ENCODE results near the gene EML2.
A peak's percentile ranks its signal among the peaks of the same experiment; 100 is the strongest.
"Not testable (repeated sequence)": the region's sequence is repeated elsewhere in the genome, so short reads cannot be mapped to it uniquely, and the experiment has no call there.

The EML2 gene

DNA sequence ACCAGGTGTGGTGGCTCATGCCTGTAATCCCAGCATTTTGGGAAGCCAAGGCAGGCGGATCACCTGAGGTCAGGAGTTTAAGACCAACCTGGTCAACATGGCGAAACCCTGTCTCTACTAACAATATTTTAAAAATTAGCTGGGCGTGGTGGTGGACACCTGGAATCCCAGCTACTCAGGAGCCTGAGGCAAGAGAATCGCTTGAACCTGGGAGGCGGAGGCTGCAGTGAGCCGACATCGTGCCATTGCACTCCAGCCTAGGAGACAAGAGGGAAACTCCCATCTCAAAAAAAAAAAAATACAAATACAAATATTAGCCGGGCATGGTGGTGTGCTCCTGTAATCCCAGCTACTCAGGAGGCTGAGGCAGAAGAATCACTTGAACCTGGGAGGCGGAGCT is 24.1 kb downstream of the EML2 start:
- not testable (repeated sequence) for DNase-seq (ENCODE audit: low spot score)

DNA sequence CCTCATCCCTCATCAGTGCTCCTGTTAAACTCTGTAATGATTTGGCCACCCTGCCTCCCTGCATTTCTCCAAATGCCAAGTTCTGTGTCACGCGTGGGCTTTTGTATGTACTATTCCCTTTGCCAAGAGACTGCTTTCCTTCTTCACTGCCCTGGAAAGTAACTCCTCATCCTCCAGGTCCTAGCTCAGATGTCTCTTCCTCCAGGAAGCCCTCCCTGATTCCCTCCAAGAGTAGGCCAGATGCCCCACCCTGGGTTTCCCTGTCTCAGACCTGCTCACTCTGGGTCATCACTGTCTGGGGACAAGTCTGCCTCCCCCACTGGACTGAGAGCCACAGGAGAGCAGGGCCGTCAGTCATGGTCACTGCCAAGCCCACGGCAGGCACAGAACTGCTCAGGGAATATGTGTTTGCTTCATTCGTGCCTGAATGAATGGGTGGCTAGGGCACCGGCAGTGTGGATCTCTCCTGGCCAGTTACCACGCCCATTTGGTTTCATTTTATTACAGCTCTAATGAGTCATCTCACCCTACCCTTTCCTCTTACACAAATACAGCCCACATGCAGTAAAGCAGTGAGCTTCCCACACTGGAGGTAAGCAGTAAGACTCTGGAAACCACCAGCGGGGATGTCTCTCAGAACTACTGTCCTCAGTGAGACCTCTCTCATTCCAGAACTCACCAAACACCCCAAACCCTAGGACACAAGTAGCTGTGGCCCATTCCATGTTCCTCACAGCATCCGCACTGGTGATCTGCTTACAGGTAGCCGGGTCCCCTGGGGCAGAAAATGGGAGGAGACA is 25.1 kb downstream of the EML2 start:
- peak; percentile 80 for DNase-seq (ENCODE audit: low spot score)

DNA sequence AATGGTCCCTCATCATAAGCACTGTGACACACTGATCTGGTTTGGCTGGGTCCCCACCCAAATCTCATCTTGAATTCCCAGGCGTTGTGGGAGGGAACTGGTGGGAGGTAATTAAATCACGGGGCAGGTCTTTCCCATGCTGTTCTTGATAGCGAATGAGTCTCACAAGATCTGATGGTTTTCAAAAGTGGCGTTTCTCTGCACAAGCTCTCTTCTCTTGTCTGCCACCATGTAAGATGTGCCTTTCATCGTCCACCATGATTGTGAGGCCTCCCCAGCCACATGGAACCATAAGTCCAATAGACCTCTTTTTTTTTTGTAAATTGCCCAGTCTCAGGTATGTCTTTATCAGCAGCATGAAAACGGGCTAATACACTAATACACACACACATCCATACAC is 30.2 kb downstream of the EML2 start:
- no peak for DNase-seq (ENCODE audit: low spot score)

DNA sequence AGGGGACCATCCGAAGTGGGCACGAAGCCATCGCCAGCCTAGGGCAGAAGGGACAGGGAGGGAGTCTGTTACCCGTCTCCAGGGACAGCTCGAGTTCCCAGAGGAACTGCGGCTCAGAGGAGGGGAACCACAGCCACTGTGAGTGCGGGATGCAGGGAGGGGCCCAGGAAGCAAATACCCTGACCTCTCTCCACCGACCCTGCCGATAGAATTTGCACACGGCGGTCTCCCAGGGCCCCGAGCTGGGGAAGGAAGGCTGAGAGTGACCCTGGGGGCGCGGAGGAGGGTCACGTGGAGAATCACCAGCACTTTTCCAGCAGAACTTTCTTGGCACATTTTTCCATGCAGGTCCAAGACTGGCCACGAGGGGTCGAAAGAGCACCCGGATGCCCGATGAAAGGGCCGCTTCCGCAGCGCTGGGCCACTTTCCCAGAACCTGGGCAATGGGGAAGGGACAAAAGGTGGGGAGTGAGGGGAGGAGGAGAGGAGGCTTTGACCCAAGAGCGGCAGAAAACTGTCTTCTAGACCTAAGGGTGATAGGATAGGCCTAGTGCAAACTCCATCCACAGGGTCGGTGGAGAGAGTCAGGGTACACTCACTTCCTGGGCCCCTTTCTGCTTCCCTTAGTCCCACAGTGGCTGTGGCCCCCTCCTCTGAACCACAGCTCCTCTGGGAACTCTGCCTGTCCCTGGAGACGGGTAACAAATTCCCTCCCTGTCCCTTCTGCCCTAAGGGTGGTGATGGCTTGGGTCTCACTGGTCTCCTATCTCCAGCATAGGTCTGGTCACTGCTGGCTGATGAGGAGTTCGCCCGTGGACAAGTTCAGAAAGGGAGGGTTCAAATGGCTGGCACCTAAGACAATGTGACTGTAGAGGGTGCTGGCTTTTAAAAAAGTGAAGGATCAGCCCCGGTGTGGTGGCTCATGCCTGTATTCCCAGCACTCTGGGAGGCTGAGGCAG is 31.8 kb downstream of the EML2 start:
- peak; percentile 86 for DNase-seq (ENCODE audit: low spot score)

DNA sequence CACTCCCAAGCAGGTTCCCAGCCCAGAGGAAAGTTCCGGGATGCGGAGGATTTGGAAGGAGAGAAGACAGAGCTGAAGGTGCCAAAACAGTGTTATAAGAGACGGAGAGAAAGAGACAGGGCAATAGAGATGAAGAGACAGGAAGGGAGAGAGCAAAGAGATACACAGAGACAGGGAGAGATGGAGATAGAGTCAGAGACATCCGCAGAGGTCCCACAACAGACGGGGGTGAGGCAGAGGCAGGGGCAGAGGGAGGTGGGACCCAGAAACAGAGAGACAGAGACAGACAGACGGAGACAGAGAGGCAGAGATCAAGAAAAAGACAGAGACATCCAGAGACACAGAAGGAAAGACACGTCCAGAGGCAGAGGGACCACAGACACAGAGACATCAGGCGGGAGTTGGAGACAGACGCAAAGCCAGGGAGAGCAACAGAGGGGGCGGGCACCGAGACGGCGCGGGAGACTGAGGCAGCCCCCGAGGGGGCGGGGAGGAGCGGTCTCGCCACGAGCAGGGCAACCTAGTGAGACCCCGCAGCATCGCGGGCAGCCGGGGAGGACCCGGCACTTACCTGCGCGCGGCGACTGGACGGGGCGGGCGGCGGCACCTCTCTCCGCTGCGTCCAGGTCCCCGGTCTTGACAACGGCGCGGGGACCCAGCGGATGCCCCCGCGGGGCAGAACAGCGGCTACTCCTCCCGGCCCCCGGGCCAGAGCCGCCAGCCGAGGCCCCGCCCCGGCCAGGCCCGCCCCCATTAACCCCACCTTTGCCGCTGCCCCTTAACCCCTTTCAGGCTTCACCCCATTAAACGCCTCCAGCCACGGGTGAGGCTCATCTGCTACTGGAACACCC is 37.4 kb downstream of the EML2 start, which contains the start of gene GPR4:
GPR4 (minus strand) TSS at position 689 of the 851 bp plus-strand sequence. CDS start 10,346 bp downstream, outside the sequence.
- DNase-seq (ENCODE audit: low spot score) = no peak

DNA sequence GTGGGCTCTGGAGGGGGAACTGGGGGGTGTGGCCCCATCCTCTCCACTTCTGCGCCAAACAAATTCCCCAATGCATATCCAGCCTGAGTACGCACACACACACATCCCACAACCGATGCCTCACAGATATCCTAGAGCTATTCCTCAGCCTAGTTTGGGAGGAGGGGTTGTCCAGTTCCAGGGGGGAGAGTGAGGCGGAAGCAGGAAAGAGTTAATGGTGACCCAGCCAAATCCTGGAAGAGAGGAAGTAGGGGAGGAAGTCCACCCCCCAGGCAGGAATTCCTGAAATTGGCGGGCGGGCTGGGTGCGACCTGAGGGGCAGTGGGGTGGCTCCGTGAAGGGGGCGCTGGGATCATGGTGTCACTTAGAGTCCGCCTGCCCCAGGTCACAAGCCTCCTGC is 38.1 kb downstream of the EML2 start:
- no peak for DNase-seq (ENCODE audit: low spot score)

DNA sequence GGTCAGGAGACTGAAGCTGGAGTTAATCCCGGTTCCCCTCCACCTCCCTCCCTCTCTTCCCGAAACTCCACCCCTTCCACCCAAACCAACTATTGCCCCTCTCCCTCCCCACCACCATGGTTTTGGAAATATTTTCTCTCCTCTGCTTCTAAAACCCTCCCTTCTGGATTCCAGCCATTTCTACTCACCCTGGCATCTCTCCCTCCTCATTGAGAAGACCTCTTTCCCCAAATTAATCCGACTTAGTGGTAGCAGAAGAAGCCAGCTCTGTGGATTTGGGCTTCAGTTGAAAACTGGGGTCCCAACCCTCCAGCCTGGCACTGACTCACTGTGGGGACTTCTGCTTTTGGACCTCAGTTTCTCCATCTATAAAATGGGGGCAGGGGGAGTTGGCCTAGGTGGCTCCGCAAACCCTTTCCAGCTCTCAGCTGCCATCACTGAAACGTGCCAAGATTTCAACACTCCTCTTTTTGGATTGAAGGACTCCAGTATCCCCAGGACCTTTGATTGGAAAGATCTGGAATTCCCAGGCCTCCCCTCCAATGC is 38.8 kb downstream of the EML2 start:
- no peak for DNase-seq (ENCODE audit: low spot score)

DNA sequence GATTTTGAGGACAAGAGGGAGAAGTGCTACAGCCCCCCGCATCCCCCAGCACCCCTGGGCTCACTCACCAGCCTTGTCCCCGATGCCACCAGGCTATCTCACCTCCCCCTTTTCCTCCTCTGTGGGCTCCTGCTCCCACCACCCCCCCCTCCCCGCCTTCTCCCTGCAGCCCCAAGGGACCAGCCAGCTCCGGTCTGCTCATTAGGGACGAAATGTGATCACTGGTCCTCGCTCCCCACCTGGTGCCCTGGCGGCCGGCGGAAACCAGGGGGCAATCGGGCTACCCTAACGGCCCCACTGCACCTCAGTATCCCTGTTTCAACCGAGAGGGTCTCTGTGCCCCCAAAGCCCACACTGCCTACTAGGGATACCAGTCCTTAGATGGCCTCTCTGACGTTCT is 39.9 kb downstream of the EML2 start:
- DNase-seq (ENCODE audit: low spot score) = no peak

DNA sequence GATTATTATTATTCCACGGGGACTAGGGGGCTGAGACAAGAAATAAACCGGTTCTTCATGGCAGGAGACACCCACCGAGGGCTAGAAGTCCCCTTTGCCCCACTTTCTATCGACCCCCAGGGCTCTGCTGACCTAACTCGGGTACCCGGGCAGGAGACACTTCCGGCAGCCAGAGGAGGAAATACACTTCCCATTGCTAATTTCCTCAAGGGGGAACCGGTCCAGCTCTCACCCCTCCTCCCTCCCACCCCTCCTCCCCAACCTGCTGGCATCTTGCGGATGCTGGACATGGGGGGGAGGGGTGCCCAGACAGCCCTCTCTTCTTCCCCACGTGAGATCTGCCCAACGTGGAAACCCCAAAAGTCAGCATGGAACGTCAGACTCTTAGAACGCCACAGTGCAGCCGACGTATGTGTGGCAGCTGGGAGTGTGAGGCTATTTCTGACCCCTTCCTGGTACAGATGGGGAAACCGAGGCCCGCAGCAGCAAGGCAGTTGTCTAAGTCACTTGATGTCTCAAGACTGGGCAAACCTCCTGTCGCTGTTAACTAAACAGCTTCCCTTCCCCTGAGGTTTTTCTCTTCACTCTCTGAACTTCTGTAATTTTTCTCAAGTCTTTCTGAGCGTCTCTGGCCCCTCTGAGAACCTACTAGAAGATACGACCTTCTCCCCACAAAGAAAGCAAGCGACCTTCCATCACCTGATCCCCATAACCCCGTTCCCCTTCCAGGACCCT is 40.8 kb downstream of the EML2 start:
- DNase-seq (ENCODE audit: low spot score) = no peak

DNA sequence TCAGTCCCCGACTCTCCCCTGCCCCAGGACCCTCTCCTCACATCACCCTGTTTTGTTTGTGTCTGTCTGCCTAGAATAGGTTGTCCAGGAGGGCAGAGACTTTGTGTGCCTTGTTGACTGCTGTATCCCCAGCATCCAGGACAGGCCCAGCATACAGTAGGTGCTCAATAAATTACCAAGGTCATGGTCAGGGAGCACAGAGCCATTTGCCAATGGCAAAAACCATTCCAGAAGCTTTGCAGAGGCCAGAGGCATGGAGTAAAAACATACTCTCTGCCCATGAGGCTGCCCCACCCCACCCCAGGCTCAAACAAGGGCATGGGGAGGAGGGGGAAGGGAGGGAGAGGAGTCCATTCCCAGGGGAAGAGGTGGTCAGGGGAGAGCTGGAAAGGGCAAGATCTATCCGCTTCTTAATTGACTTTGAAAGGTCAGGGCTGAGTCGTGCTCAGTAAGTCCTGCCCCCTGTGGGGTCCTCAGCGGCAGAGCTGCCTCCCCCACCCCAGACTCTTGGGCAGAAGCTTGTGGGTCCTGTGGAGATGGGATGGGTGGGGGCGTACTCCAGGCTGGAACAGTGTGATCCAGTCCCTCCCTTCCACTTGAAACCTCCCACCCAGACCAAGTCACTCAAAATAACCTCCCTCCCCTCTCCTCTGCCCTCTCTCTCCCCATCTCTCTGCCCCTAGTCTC is 41.6 kb downstream of the EML2 start:
- DNase-seq (ENCODE audit: low spot score) = no peak

DNA sequence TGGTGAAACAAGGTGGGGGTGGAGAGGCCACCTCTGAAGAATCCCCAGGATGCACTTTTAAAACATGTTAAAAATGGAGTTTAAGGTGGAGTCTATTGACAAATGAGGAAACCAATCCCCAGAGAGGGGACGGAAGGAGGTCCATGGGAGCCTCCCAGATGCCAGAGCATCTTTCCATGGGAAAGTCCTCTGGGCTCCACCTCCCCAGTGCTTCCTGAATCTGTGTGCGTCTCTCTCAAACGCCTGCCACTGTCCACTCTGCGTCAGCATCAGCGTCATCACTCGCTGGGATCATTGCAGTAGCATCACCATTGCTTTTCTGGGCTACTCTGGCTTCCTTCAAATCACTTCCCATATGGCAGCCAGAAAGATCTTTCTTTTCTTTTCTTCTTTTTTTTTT is 43.4 kb downstream of the EML2 start:
- DNase-seq (ENCODE audit: low spot score) = no peak

DNA sequence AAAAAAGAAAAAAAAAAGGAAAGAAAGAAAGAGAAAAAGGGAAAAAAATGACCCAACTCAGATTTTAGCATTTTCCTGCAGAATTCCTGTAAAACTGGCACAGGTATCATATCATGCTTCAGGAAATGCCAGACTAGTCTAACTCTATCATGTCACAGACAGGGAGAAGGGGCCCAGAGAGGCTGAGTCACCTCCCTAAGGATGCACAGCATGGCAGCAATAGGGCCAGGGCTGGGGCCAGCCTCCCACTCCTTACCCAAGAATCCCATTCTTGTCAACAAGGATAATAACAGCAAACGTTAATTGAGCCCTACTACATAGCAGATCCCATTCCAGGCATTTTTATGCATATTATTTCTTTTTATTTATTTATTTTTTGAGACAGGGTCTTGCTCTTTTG is 45.7 kb downstream of the EML2 start:
- no peak for DNase-seq (ENCODE audit: low spot score)

DNA sequence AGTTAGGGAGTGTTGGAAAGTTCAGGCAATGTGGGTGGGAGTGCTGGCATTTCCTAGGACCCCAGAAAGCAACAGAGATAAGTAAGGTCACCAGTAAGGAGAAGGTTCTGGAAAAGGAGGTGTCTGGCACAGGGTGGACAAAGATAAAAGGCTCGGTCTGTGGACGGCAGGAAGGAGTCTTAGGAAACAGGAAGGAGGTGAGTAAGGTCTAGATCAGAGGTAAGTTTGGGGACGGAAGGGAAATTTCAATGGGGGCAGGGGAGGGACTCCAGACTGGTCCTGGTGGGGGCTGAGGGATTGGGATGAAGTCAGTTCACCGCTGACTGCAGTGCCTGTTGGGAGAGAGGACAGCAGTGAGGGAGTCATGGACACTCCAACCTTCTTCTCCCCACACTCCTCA is 46.8 kb downstream of the EML2 start:
- no peak for DNase-seq (ENCODE audit: low spot score)

DNA sequence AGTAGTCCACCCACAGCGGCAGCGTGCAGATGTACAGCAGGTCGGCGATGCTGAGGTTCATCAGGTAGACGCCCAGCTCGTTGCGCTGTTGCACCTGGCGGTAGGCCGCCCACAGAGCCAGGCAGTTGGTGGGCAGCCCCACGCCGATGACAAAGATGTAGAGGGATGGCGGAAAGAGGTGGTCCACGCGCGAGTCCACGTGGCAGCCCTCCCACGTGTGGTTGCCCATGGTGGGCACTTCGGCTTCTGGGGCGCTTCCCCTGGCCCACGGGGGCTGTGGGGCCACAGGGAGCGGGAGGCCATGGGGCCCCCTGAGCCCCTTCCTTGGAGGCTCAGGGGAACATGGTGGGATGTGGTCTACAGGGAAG is 47.6 kb downstream of the EML2 start:
- DNase-seq (ENCODE audit: low spot score) = no peak

DNA sequence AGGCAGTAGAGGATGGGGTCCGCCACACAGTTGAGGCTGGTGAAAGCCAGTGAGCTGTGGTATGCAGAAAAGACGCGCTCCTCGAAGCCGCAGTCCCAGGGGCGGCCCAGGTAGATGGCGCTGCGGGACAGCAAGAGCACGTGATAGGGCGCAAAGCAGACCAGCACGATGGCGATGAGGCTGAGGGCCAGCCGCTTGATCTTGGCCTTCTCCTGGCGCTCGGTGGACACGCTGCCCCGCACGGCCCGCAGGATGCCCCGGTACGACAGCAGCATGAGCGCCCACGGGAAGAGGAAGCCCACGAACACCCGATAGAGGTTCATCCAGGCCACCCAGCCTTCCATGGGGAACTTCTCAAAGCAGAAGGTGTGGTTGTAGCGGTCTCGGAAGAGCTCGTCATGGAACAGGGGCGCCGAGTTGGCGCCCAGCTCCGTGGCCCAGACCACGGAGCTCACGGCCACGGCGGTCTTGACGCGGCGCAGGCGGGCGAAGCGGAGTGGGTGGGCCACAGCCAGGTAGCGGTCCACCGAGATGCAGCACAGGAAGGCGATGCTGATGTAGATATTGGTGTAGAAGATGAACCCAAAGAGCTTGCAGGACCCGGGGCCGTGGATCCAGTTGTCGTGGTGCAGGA is 48.1 kb downstream of the EML2 start:
- peak; percentile 92 for DNase-seq (ENCODE audit: low spot score)

DNA sequence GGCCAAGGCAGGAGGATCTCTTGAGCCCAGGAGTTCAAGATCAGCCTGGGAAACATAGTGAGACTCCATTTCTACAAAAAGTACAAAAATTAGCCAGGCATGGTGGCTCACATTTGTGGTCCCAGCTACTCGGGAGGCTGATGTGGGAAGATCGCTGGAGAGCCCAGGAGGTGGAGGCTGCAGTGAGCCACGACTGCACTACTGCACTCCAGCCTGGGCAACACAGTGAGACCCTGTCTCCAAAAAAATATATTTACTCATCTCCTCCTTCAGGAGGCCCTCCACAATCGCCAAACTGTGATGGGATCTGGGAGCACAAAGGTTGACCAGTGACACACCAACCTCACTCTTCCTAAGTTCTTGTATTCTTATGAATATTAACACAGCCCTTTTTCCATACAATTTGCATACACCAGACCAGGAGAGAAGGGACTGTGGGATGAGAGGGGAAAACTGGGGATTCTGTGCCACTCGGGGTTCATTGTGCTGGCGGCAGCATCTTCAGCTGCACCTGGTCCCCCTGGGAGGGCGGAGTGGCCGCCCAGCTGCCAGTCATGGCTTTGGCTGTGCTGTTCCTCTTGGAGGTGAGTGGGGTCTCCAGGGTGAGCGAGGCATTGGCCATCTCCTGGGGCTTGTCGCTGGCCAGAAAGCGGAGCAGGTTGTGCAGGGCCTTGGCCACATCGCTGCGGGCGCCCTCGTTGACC is 48.7 kb downstream of the EML2 start:
- no peak for DNase-seq (ENCODE audit: low spot score)

DNA sequence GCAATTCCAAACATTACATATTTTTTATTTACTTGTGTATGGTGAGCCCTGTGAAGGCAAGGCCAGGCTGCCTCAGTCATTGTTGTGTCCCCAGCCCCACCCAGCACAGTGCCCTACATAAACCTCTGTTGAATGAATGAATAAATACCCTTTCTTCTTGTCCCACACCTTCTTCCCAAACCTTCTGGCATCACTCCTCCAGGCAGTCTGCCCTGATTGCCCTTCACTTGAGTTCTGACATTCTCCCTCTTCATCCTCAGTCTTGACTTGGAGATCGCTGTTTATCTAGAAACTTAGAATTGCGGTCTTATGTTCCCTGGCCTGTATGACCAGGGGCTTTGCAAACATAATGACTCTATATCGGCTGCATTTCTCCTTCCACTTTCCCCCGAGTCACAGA is 49.4 kb downstream of the EML2 start:
- DNase-seq (ENCODE audit: low spot score) = no peak

DNA sequence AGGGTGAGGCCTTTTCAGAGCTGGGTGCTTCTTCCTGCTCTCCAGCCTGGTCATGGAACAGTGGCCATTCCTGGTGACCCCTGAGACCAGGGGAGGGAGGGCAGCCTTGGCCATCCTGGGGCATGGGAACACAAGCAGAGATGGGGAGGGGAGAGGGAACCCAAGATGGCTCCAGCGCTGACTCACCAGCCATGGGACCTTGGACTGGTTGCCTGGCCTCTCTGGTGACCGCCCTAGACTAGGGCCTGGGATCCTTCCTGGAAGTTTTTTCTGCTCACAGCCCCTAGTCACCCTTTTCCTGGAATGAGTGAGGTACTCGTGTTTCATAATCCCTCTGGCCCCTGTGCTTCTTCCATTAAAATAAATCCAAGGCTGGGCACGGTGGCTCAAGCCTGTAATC is 51.3 kb downstream of the EML2 start:
- no peak for DNase-seq (ENCODE audit: low spot score)

DNA sequence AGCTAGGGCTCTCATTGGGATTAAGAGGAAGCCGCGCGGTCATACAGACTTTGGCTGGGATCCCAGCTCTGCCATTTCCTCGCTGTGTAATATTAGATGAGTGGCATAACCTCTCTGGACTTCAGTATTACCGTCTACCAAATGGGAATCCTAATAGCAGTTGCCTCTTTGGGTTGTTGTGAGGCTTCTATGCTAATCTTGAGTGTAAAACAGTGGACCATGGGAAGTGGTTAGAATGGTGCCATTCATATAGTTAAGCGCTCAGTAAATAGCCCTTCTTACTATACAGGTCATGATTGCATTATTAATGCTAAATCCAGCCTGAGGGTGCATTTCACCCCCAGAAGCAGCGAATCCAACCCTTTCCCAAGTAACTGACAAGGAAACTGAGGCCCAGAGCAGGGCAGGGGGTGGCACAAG is 54.0 kb downstream of the EML2 start:
- no peak for DNase-seq (ENCODE audit: low spot score)
